CD4-positive, alpha-beta T cell (primary cell): ENCODE data around the gene AUNIP. TPM values are rescaled to one million over a fixed set of nuclear protein-coding genes. Genes with fewer than 3 reads are reported as not detected.

Experiments
- ATAC-seq: fragments of 200-7000 bp; cut with Tn5 transposase; one replicate; pipeline ENCODE4 v1.10.0; 2022; ENCODE audit warnings: mild to moderate bottlenecking; ENCODE audit not compliant: poor library complexity
- CTCF ChIA-PET: fragments of 350-600 bp; sonication (Branson Sonifier 250); formaldehyde crosslinking; loops from one replicate; lab custom pipeline; 2021; ENCODE audit warnings: antibody characterized with exemption, inconsistent platforms; lab: Charles Lee
- POLR2A ChIA-PET: fragments of 350-600 bp; sonication (Branson Sonifier 250); formaldehyde crosslinking; loops from one replicate; lab custom pipeline; 2021; ENCODE audit warnings: antibody characterized with exemption, inconsistent platforms; lab: Charles Lee
- DNase-seq, 14 experiments: peaks; one replicate each; pipeline ENCODE4 v3.0.0-alpha.2; 2013 to 2020; ENCODE audit warnings: mixed read lengths in 2 of 14
- H3K27ac ChIP-seq, 2 donors: one replicate each; pipeline versions ENCODE4 v1.5.1 to v1.7.0; 2013; ENCODE audit warnings: low read length in 2 of 2, low read depth in 1 of 2, mild to moderate bottlenecking in 1 of 2
- H3K27me3 ChIP-seq, 2 experiments: 1 replicate in 1 of 2; 2 replicates in 1 of 2; pipeline versions ENCODE4 v1.6.1 to v1.7.0; 2013; ENCODE audit warnings: low read length in 2 of 2, control low read depth in 1 of 2, mild to moderate bottlenecking in 1 of 2, moderate library complexity in 1 of 2; ENCODE audit not compliant: insufficient read depth in 2 of 2, control insufficient read depth in 1 of 2
- H3K36me3 ChIP-seq: one replicate; pipeline ENCODE4 v1.6.1; 2013; ENCODE audit warnings: low read length, control low read depth; ENCODE audit not compliant: insufficient read depth
- H3K4me1 ChIP-seq: one replicate; pipeline ENCODE4 v1.6.1; 2013; ENCODE audit warnings: low read length, control low read depth; ENCODE audit not compliant: insufficient read depth
- H3K4me3 ChIP-seq: one replicate; pipeline ENCODE4 v1.5.1; 2013; ENCODE audit warnings: mild to moderate bottlenecking, low read length, moderate library complexity
- H3K9me3 ChIP-seq, 2 experiments: 1 replicate in 1 of 2; 2 replicates in 1 of 2; pipeline versions ENCODE4 v1.6.1 to v1.7.0; 2013; ENCODE audit warnings: low read length in 2 of 2, mild to moderate bottlenecking in 2 of 2, control low read depth in 1 of 2, moderate library complexity in 1 of 2; ENCODE audit not compliant: control insufficient read depth in 1 of 2, insufficient read depth in 1 of 2
- H3K27ac Mint-ChIP-seq: one replicate; pipeline ENCODE4 v1.8.0; 2020; ENCODE audit warnings: mixed read lengths
- H3K27me3 Mint-ChIP-seq: one replicate; pipeline ENCODE4 v1.8.0; 2021; ENCODE audit warnings: mixed read lengths
- H3K36me3 Mint-ChIP-seq: one replicate; pipeline ENCODE4 v1.8.0; 2021; ENCODE audit warnings: low read depth, mixed read lengths
- H3K4me1 Mint-ChIP-seq: one replicate; pipeline ENCODE4 v1.8.0; 2021; ENCODE audit warnings: low read depth, mixed read lengths
- H3K4me3 Mint-ChIP-seq: one replicate; pipeline ENCODE4 v1.8.0; 2020; ENCODE audit warnings: mild to moderate bottlenecking, mixed read lengths
- H3K9me3 Mint-ChIP-seq: one replicate; pipeline ENCODE4 v1.8.0; 2020; ENCODE audit warnings: mixed read lengths
- intact Hi-C, 2 experiments: fragments of 100-400 bp; cut with DNase I in 1 of 2; cut with micrococcal nuclease in 1 of 2; formaldehyde crosslinking; loops; one replicate each; pipeline versions ENCODE4 v1.15.1 to v1.9.0; 2023 to 2025; cut with DNase I, micrococcal nuclease
- total RNA-seq, 174 experiments: library from RNA in 2 of 174; stranded (reverse) in 2 of 174; gene quantifications; one replicate each; pipeline ENCODE4 v1.2.3 and lab custom pipeline; 2021 to 2026
- TF ChIP-seq, protein P1 (sequence below): fragments of 200-600 bp; IDR thresholded peaks from one replicate; pipeline ENCODE4 v1.8.0; 2022; ENCODE audit warnings: antibody characterized with exemption, mild to moderate bottlenecking

The AUNIP gene
- total RNA-seq, 2 experiments from 2014 or later = not detected

DNA sequence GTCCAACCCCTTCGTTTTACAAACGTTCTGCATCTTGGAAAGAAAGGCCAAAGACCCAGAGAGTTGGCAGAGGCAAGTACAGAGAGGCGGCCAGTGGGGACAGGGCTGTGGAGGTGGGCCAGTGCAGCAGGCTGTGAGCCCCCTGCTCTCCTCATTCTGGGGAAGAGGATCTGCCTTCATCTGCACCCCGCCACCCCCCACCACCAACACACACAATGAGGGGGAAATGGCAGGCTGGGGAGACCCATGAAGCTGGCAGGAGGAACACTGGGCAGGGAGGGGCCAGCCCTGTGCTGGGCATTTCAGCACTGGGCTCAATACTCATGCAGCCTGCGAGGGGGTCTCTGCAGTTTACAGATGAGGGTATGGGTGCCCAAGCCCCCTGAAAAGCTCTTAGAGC is 32.3 kb upstream of the AUNIP start:
- Histone ChIP-seq H3K4me1 (peaks cover 10% of the 10 kb centered on the region), H3K9me3 (no peaks in the 10 kb centered on the region), H3K27me3 (no peaks in the 10 kb centered on the region), H3K4me3 (no peak overlapping the region), H3K36me3 (no peaks in the 10 kb centered on the region), H3K27ac (no peak overlapping the region)
- H3K27ac Mint-ChIP-seq = no peak overlapping the region
- no peaks in the 10 kb centered on the region for H3K36me3 Mint-ChIP-seq
- POLR2A ChIA-PET = interaction anchor here (1.0 to 1.6 kb wide), 2 partner anchors 13 to 106 kb away, joined by 3 read pairs; partner anchors contain the start of gene PAFAH2
- TF ChIP-seq, protein P1, sequence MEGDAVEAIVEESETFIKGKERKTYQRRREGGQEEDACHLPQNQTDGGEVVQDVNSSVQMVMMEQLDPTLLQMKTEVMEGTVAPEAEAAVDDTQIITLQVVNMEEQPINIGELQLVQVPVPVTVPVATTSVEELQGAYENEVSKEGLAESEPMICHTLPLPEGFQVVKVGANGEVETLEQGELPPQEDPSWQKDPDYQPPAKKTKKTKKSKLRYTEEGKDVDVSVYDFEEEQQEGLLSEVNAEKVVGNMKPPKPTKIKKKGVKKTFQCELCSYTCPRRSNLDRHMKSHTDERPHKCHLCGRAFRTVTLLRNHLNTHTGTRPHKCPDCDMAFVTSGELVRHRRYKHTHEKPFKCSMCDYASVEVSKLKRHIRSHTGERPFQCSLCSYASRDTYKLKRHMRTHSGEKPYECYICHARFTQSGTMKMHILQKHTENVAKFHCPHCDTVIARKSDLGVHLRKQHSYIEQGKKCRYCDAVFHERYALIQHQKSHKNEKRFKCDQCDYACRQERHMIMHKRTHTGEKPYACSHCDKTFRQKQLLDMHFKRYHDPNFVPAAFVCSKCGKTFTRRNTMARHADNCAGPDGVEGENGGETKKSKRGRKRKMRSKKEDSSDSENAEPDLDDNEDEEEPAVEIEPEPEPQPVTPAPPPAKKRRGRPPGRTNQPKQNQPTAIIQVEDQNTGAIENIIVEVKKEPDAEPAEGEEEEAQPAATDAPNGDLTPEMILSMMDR = no peak
- intact Hi-C loops = loop anchor here in 1 of 2 experiments (5.0 kb wide), 2 partner anchors 34 to 69 kb away; partner anchors contain the start of gene AUNIP
- H3K27me3 Mint-ChIP-seq = no peaks in the 10 kb centered on the region
- no peak overlapping the region for H3K4me3 Mint-ChIP-seq
- CTCF ChIA-PET = interaction anchor here (0.6 to 0.7 kb wide), 2 partner anchors 309 to 1183 kb away, joined by 3 to 5 read pairs; no protein-coding TSS in a partner anchor
- no peak for DNase-seq
- ATAC-seq = no peak
- H3K9me3 Mint-ChIP-seq = no peaks in the 10 kb centered on the region
- H3K4me1 Mint-ChIP-seq = peaks cover 9% of the 10 kb centered on the region

DNA sequence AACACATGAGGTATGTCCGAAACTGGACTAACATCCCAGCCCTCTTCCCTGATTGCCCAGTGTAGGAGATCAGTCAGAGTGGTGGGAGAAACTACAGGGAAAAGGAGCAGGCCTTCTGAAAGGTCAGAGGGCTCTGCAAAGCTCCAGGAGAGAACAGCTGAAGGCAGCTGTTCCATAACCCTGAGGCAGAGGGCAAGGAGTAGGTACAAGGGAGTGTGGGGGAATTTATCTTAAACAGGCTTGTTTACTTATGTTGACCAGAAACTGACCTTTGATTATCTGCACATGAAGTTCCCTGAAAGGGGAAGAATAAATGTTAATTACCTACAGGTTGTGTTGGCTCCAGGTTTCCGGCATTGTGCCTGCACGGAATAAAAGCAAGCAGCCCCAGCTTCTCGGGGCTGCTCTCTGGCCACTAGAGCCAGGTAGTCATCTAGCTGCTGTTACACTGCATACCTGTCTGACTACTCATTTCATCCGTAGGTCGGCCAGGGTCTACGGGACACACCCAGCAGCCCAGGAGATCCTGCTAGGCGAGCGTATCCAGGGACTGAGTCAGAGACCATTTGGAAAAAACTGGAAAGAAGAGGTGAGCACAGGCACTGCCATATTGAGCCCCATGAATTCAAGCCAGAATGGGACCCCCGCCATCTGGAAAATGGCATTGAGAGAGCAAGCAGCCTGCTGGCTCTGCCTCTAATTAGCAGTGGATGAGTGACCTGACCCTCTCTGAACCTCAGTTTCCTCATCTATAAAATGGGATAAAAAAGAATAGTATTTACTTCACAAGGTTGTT is 31.2 kb upstream of the AUNIP start:
- intact Hi-C loops = loop anchor here in 1 of 2 experiments (5.0 kb wide), 2 partner anchors 33 to 68 kb away; partner anchors contain the start of gene AUNIP
- ChIA-PET CTCF (no interaction called here), POLR2A (no interaction called here)
- Histone ChIP-seq H3K36me3 (no peaks in the 10 kb centered on the region), H3K9me3 (no peaks in the 10 kb centered on the region), H3K4me3 (no peak overlapping the region), H3K4me1 (peaks cover 6% of the 10 kb centered on the region), H3K27me3 (no peaks in the 10 kb centered on the region), H3K27ac (no peak overlapping the region)
- peaks cover 5% of the 10 kb centered on the region for H3K4me1 Mint-ChIP-seq
- no peaks in the 10 kb centered on the region for H3K36me3 Mint-ChIP-seq
- no peak overlapping the region for H3K4me3 Mint-ChIP-seq
- no peaks in the 10 kb centered on the region for H3K9me3 Mint-ChIP-seq
- TF ChIP-seq, protein P1 = no peak
- DNase-seq (no peak), ATAC-seq (no peak)
- no peak overlapping the region for H3K27ac Mint-ChIP-seq
- no peaks in the 10 kb centered on the region for H3K27me3 Mint-ChIP-seq

DNA sequence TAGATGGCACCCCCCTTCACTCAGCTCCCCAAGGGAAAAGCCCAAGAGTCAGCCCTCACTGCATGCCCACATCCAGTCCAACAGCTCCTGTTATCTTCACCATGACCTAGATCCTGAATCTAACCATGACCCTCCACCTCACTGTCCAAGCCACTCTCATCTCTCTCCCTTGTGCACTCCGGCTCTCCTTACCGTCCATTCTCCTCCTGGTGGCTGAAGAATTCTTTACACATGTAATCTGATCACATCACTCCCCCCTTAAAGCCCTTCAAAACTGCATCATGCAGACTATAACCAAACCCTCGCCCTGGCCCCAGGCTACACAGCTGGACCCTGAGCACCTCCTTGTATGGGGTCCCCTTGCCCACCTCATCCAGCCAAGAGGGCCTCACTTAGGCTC is 30.2 kb upstream of the AUNIP start:
- Mint-ChIP-seq H3K9me3 (no peaks in the 10 kb centered on the region), H3K4me3 (no peak overlapping the region), H3K36me3 (no peaks in the 10 kb centered on the region), H3K27ac (no peak overlapping the region), H3K27me3 (no peaks in the 10 kb centered on the region), H3K4me1 (no peaks in the 10 kb centered on the region)
- H3K4me3 ChIP-seq = no peak overlapping the region
- CTCF ChIA-PET = no interaction called here
- no peaks in the 10 kb centered on the region for H3K9me3 ChIP-seq
- ATAC-seq (no peak), DNase-seq (no peak)
- POLR2A ChIA-PET = no interaction called here
- H3K4me1 ChIP-seq = no peaks in the 10 kb centered on the region
- intact Hi-C loops = no loop called here
- TF ChIP-seq, protein P1 = no peak
- H3K27ac ChIP-seq = no peak overlapping the region
- no peaks in the 10 kb centered on the region for H3K36me3 ChIP-seq
- no peaks in the 10 kb centered on the region for H3K27me3 ChIP-seq
